Gastroesophageal sphincter (tissue), 4 donors: Measurements from ENCODE around the gene EMX1. TPM values are rescaled to one million over a fixed set of nuclear protein-coding genes. Genes with fewer than 3 reads are reported as not detected.

Experiments used
- ATAC-seq: fragments of 150-250 bp; one replicate; pipeline ENCODE4 v1.9.1; 2016; ENCODE audit warnings: mild to moderate bottlenecking, moderate library complexity
- H3K27ac ChIP-seq, 4 donors: fragments of 200-600 bp; sonication (generic) in 3 of 4; 1 replicate in 3 of 4; 2 replicates in 1 of 4; pipeline ENCODE4 v1.5.1; 2016 to 2019
- H3K27me3 ChIP-seq: fragments of 200-600 bp; sonication (generic); one replicate; pipeline ENCODE4 v1.5.1; 2019
- H3K36me3 ChIP-seq, 2 donors: fragments of 200-600 bp; sonication (generic); one replicate each; pipeline ENCODE4 v1.5.1; 2019; ENCODE audit warnings: control low read depth in 1 of 2
- H3K4me1 ChIP-seq, 3 donors: fragments of 200-600 bp; sonication (generic); 1 replicate in 2 of 3; 2 replicates in 1 of 3; pipeline ENCODE4 v1.5.1; 2016 to 2019; ENCODE audit warnings: control low read depth in 2 of 3
- H3K4me3 ChIP-seq, 2 donors: fragments of 200-600 bp; sonication (generic); one replicate each; pipeline ENCODE4 v1.5.1; 2019; ENCODE audit warnings: mild to moderate bottlenecking in 1 of 2, moderate library complexity in 1 of 2
- H3K9me3 ChIP-seq, 3 donors: fragments of 200-600 bp; sonication (generic); one replicate each; pipeline ENCODE4 v1.5.1; 2017 to 2019; ENCODE audit warnings: control low read depth in 2 of 3
- EP300 ChIP-seq: sonication (generic); formaldehyde crosslinking; IDR thresholded peaks from one replicate; pipeline ENCODE4 v1.6.1; 2017; ENCODE audit warnings: antibody characterized with exemption, mild to moderate bottlenecking
- POLR2A ChIP-seq, 2 donors: fragments of 450-650 bp; IDR thresholded peaks; one replicate each; pipeline ENCODE4 v1.6.1; 2017; ENCODE audit warnings: antibody characterized with exemption in 2 of 2, mild to moderate bottlenecking in 2 of 2, moderate library complexity in 1 of 2
- POLR2AphosphoS5 ChIP-seq: sonication (generic); formaldehyde crosslinking; IDR thresholded peaks from one replicate; pipeline ENCODE4 v1.6.1; 2017; ENCODE audit warnings: antibody characterized with exemption
- WGBS, 2 donors: methylation state at CpG; one replicate each; pipeline ENCODE4 v1.1.5; 2018; ENCODE audit warnings: low coverage in 1 of 2; 5-methylcytosine and 5-hydroxymethylcytosine counted together
- total RNA-seq, 4 donors: library from RNA; depleted of rRNA; stranded (reverse); fragments of >200 nt; gene quantifications; one replicate each; pipeline ENCODE4 v1.1.0, GENCODE V29; 2016
- TF ChIP-seq, protein P1 (sequence below), 4 experiments: fragments of 200-600 bp in 2 of 4; fragments of 450-650 bp in 2 of 4; sonication (generic) in 1 of 4; IDR thresholded peaks; one replicate each; pipeline ENCODE4 v1.5.1; 2017 to 2019; ENCODE audit warnings: antibody characterized with exemption in 4 of 4, mild to moderate bottlenecking in 2 of 4, moderate library complexity in 2 of 4

EMX1 gene
- total RNA-seq, 4 donors from 2014 or later = 0.15 TPM; not detected in 3

DNA sequence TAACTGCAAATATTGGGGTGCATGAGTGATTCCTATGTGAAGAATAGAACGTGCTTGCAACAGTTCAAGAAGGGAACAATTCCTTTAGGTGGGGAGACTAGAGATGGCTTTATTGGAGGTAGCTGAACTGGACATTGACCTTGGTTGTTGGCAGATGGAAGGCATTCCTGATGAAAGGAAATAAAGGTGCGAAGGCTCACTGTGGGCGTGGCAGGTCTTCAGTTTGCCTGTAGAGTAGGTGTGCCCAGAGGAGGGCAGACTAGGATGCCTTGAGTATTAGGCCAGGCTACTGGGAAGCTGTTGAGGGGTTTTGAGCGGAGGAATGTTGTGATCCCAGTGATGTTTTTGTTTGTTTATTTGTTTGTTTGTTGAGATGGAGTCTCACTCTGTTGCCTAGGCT is 27.3 kb upstream of the EMX1 start:
- no peak overlapping the region for H3K4me3 ChIP-seq
- H3K9me3 ChIP-seq = no peaks in the 10 kb centered on the region
- WGBS, 2 donors = 90 to 92% methylated on average over 3 to 4 of the region's 4 CpGs
- H3K4me1 ChIP-seq = peaks cover 3 to 42% (median 18%) of the 10 kb centered on the region in 3 donors
- no peak overlapping the region for H3K27ac ChIP-seq
- H3K36me3 ChIP-seq = peaks cover 0 to 38% of the 10 kb centered on the region in 2 donors
- no peak for ATAC-seq
- TF ChIP-seq POLR2A (IDR thresholded peaks at IDR 0.05) (no peak), EP300 (no peak), POLR2AphosphoS5 (no peak)
- TF ChIP-seq, protein P1, sequence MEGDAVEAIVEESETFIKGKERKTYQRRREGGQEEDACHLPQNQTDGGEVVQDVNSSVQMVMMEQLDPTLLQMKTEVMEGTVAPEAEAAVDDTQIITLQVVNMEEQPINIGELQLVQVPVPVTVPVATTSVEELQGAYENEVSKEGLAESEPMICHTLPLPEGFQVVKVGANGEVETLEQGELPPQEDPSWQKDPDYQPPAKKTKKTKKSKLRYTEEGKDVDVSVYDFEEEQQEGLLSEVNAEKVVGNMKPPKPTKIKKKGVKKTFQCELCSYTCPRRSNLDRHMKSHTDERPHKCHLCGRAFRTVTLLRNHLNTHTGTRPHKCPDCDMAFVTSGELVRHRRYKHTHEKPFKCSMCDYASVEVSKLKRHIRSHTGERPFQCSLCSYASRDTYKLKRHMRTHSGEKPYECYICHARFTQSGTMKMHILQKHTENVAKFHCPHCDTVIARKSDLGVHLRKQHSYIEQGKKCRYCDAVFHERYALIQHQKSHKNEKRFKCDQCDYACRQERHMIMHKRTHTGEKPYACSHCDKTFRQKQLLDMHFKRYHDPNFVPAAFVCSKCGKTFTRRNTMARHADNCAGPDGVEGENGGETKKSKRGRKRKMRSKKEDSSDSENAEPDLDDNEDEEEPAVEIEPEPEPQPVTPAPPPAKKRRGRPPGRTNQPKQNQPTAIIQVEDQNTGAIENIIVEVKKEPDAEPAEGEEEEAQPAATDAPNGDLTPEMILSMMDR (IDR thresholded peaks at IDR 0.05) = no peak
- peaks cover 14% of the 10 kb centered on the region for H3K27me3 ChIP-seq

- TF ChIP-seq EP300 = no peak
- TF ChIP-seq, protein P1 (IDR thresholded peaks at IDR 0.05) = no peak
- no peak for TF ChIP-seq POLR2AphosphoS5
- no peak for TF ChIP-seq POLR2A (IDR thresholded peaks at IDR 0.05)
- 74% methylated on average over 6 of the region's 8 CpGs; no CpG with 5 or more reads in 1 of the 2 donors for WGBS, 2 donors
- Histone ChIP-seq H3K4me3 (no peak overlapping the region), H3K9me3 (no peaks in the 10 kb centered on the region), H3K4me1 (peaks cover 3 to 53% (median 27%) of the 10 kb centered on the region in 3 donors), H3K27ac (no peak overlapping the region), H3K27me3 (peaks cover 20% of the 10 kb centered on the region), H3K36me3 (peaks cover 0 to 38% of the 10 kb centered on the region in 2 donors)
- ATAC-seq = no peak
These were observed 26.1 kb upstream of the EMX1 start for GRCh38 chr2:72891091-72891818.

- H3K27ac ChIP-seq = no peak overlapping the region
- TF ChIP-seq, protein P1 (IDR thresholded peaks at IDR 0.05) = peak in 3 of 4 experiments; percentile 51 to 81 (median 66)
- TF ChIP-seq EP300 = no peak
- no peak overlapping the region for H3K4me3 ChIP-seq
- peaks cover 3 to 46% (median 22%) of the 10 kb centered on the region in 3 donors for H3K4me1 ChIP-seq
- H3K27me3 ChIP-seq = peaks cover 20% of the 10 kb centered on the region
- ATAC-seq = peak; percentile 61
- no peaks in the 10 kb centered on the region for H3K9me3 ChIP-seq
- H3K36me3 ChIP-seq = peaks cover 0 to 38% of the 10 kb centered on the region in 2 donors
- WGBS, 2 donors = 0 to 33% methylated on average over 1 to 6 of the region's 11 CpGs
These were observed 24.7 kb upstream of the EMX1 start for GRCh38 chr2:72892506-72893173.

- WGBS, 2 donors = 33 to 67% methylated on average over 1 to 3 of the region's 15 CpGs
- Histone ChIP-seq H3K27me3 (peaks cover 26% of the 10 kb centered on the region), H3K27ac (no peak overlapping the region), H3K4me1 (peaks cover 0 to 35% (median 14%) of the 10 kb centered on the region in 3 donors), H3K36me3 (peaks cover 0 to 38% of the 10 kb centered on the region in 2 donors), H3K4me3 (no peak overlapping the region), H3K9me3 (no peaks in the 10 kb centered on the region)
- no peak for ATAC-seq
- TF ChIP-seq, protein P1 (IDR thresholded peaks at IDR 0.05) = peak in 3 of 4 experiments; percentile 31 to 54 (median 39)
- TF ChIP-seq POLR2AphosphoS5 = no peak
These were observed 23.6 kb upstream of the EMX1 start for GRCh38 chr2:72893594-72894319.
